RWPE1 (cell line): Measurements from ENCODE around the gene RELA.

ENCODE experiments used
- CTCF ChIA-PET: fragments of 350-600 bp; sonication (Branson Sonifier 250); formaldehyde crosslinking; extraction: SDS; loops from one replicate; lab custom pipeline; 2021; lab: Yijun Ruan, JAX
- POLR2A ChIA-PET: fragments of 400-600 bp; formaldehyde crosslinking; extraction: SDS; loops from one replicate; lab custom pipeline; 2020; ENCODE audit warnings: antibody characterized with exemption; ENCODE audit not compliant: low non-redundant PET; lab: Yijun Ruan, JAX
- DNase-seq: peaks from one replicate; pipeline ENCODE4 v3.0.0; 2012; ENCODE audit warnings: low spot score
- H3K27ac ChIP-seq: fragments of 450-650 bp; 2 replicates; pipeline ENCODE4 v1.5.1; 2017
- CTCF ChIP-seq: fragments of 450-650 bp; conservative IDR thresholded peaks from 2 replicates; pipeline ENCODE4 v1.5.1; 2017; ENCODE audit warnings: low read depth, mild to moderate bottlenecking

RELA gene

GRCh38 chr11:65616575-65617001, 46.1 kb downstream of the RELA start:
- POLR2A ChIA-PET = no interaction called here
- CTCF ChIA-PET = no interaction called here
- TF ChIP-seq CTCF = no peak
- H3K27ac ChIP-seq = peak overlapping the region; percentile 93
- DNase-seq = no peak

DNA sequence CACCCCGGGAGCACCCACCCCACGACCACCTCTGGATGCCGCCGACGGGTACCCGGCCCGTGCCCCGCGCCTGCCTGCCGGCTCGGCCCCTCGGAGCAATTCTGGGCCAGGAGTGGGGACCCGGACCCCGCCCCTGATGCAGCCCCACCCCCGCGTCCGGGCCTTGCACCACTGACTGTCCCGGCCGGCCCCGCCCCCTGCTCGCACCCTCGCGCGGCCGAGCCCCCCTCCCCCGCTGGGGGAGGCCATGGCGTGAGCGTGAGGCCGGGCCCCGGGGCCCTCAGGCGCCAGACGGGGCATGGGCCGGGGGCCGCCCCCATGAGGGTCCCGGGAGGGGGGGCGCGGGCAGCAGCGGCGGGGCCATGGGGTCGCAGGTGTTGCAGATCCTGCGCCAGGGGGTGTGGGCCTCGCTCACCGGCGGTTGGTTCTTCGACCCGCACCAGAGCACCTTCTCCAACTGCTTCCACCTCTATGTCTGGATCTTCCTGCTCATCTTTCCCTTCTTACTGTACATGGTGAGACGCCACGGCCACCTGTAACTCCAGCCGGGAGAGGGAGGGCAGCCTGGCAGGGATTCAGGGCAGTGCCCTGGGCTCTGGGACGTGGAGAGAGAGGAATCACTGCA, 46.7 kb downstream of the RELA start:
- ChIA-PET POLR2A (interaction anchor here (1.3 kb wide), 1 partner anchor 97 kb away, joined by 4 read pairs; no protein-coding TSS in a partner anchor), CTCF (interaction anchor here (1.9 kb wide), 1 partner anchor 75 kb away, joined by 6 read pairs; no protein-coding TSS in a partner anchor)
- no peak for DNase-seq
- H3K27ac ChIP-seq = peak overlapping the region; percentile 93
- TF ChIP-seq CTCF = no peak

- DNase-seq = peak; percentile 100
- TF ChIP-seq CTCF = no peak
- POLR2A ChIA-PET = interaction anchor here (0.9 to 1.6 kb wide), 3 partner anchors 40 to 97 kb away, joined by 3 to 8 read pairs (median 4); partner anchors contain the start of gene EHBP1L1
- CTCF ChIA-PET = interaction anchor here (0.6 to 1.9 kb wide), 3 partner anchors 16 to 75 kb away, joined by 3 to 6 read pairs (median 3); no protein-coding TSS in a partner anchor
- peak within 1 kb of the TSS; percentile 93 for H3K27ac ChIP-seq
Measured at GRCh38 chr11:65615229-65615949, 47.3 kb downstream of the RELA start, which contains the start of gene PCNX3. PCNX3 (plus strand) TSS chr11:65615776; CDS start chr11:65616312, 536 bp downstream.

- ChIA-PET POLR2A (interaction anchor here (0.9 to 1.1 kb wide), 3 partner anchors 20 to 73 kb away, joined by 3 to 4 read pairs (median 3); no protein-coding TSS in a partner anchor), CTCF (interaction anchor here (0.6 kb wide), 3 partner anchors 43 to 962 kb away, joined by 3 to 4 read pairs (median 4); partner anchors contain the start of gene RELA)
- peak overlapping the region; percentile 93 for H3K27ac ChIP-seq
- no peak for TF ChIP-seq CTCF
- DNase-seq = no peak
Measured at GRCh38 chr11:65613091-65613928, 49.4 kb downstream of the RELA start.

- ChIA-PET POLR2A (interaction anchor here (0.9 to 1.1 kb wide), 3 partner anchors 19 to 73 kb away, joined by 3 to 4 read pairs (median 3); no protein-coding TSS in a partner anchor), CTCF (interaction anchor here (0.6 kb wide), 2 partner anchors 44 to 87 kb away, joined by 3 to 4 read pairs; no protein-coding TSS in a partner anchor)
- H3K27ac ChIP-seq = peak overlapping the region; percentile 93
- TF ChIP-seq CTCF = no peak
- DNase-seq = no peak
Measured at GRCh38 chr11:65612691-65613090, 50.0 kb downstream of the RELA start.
